ENCODE results near the gene GRK2. TPM values are rescaled to one million over a fixed set of nuclear protein-coding genes. Genes with fewer than 3 reads are reported as not detected.

The GRK2 gene
- total RNA-seq, 1 donor from 2014 or later: 92.7 TPM

- peaks cover 32% of the 10 kb centered on the region for H3K4me1 Mint-ChIP-seq (ENCODE audit: unreplicated experiment)
Measured at GRCh38 chr11:67237574-67237973, 28.7 kb upstream of the GRK2 start.

GRCh38 chr11:67238894-67239782 is 27.1 kb upstream of the GRK2 start:
- Mint-ChIP-seq H3K9me3 (ENCODE audit: unreplicated experiment) (no peaks in the 10 kb centered on the region), H3K4me3 (ENCODE audit: unreplicated experiment) (peak overlapping the region; percentile 84), H3K27ac (ENCODE audit: unreplicated experiment) (peak overlapping the region; percentile 94), H3K36me3 (ENCODE audit: low read depth, unreplicated experiment) (peaks cover 23% of the 10 kb centered on the region), H3K27me3 (ENCODE audit: unreplicated experiment) (peaks cover 18% of the 10 kb centered on the region), H3K4me1 (ENCODE audit: unreplicated experiment) (peaks cover 39% of the 10 kb centered on the region)
- DNase-seq (ENCODE audit: low spot score): no peak
- no peak for TF ChIP-seq CTCF (IDR thresholded peaks at IDR 0.05; ENCODE audit: unreplicated experiment)

More at GRCh38 chr11:67237574-67237973, 28.7 kb upstream of the GRK2 start:
- H3K36me3 Mint-ChIP-seq (ENCODE audit: low read depth, unreplicated experiment): peaks cover 20% of the 10 kb centered on the region
- TF ChIP-seq CTCF (IDR thresholded peaks at IDR 0.05; ENCODE audit: unreplicated experiment): no peak
- DNase-seq (ENCODE audit: low spot score): no peak
- peaks cover 18% of the 10 kb centered on the region for H3K27me3 Mint-ChIP-seq (ENCODE audit: unreplicated experiment)
- H3K27ac Mint-ChIP-seq (ENCODE audit: unreplicated experiment): no peak overlapping the region
- H3K4me3 Mint-ChIP-seq (ENCODE audit: unreplicated experiment): no peak overlapping the region
- no peaks in the 10 kb centered on the region for H3K9me3 Mint-ChIP-seq (ENCODE audit: unreplicated experiment)

- peaks cover 39% of the 10 kb centered on the region for H3K4me1 Mint-ChIP-seq (ENCODE audit: unreplicated experiment)
- peaks cover 18% of the 10 kb centered on the region for H3K27me3 Mint-ChIP-seq (ENCODE audit: unreplicated experiment)
- H3K36me3 Mint-ChIP-seq (ENCODE audit: low read depth, unreplicated experiment): peaks cover 24% of the 10 kb centered on the region
- peak; percentile 93 for DNase-seq (ENCODE audit: low spot score)
- H3K4me3 Mint-ChIP-seq (ENCODE audit: unreplicated experiment): peak overlapping the region; percentile 99
- peak overlapping the region; percentile 100 for H3K27ac Mint-ChIP-seq (ENCODE audit: unreplicated experiment)
- no peaks in the 10 kb centered on the region for H3K9me3 Mint-ChIP-seq (ENCODE audit: unreplicated experiment)
- no peak for TF ChIP-seq CTCF (IDR thresholded peaks at IDR 0.05; ENCODE audit: unreplicated experiment)
Measured at GRCh38 chr11:67239783-67240575, 26.3 kb upstream of the GRK2 start.

GRCh38 chr11:67240576-67241389 is 25.5 kb upstream of the GRK2 start:
- peaks cover 18% of the 10 kb centered on the region for H3K27me3 Mint-ChIP-seq (ENCODE audit: unreplicated experiment)
- H3K36me3 Mint-ChIP-seq (ENCODE audit: low read depth, unreplicated experiment): peaks cover 30% of the 10 kb centered on the region
- peak overlapping the region; percentile 100 for H3K27ac Mint-ChIP-seq (ENCODE audit: unreplicated experiment)
- no peak for TF ChIP-seq CTCF (IDR thresholded peaks at IDR 0.05; ENCODE audit: unreplicated experiment)
- H3K4me1 Mint-ChIP-seq (ENCODE audit: unreplicated experiment): peaks cover 39% of the 10 kb centered on the region
- H3K4me3 Mint-ChIP-seq (ENCODE audit: unreplicated experiment): peak overlapping the region; percentile 99
- DNase-seq (ENCODE audit: low spot score): peak; percentile 62
- no peaks in the 10 kb centered on the region for H3K9me3 Mint-ChIP-seq (ENCODE audit: unreplicated experiment)

Data from endothelial cell (in vitro differentiated cells).